ENCODE data around the gene PIP4K2C.
"Not testable (repeated sequence)": the region's sequence is repeated elsewhere in the genome, so short reads cannot be mapped to it uniquely, and the experiment has no call there.

Gene PIP4K2C

GRCh38 chr12:57640175-57641042 is 49.4 kb downstream of the PIP4K2C start:
- Histone ChIP-seq H3K36me3 (ENCODE audit: control insufficient read depth, insufficient read depth, low read length) (no peaks in the 10 kb centered on the region), H3K9me3 (ENCODE audit: control insufficient read depth, insufficient read depth, low read length) (no peaks in the 10 kb centered on the region), H3K4me3 (ENCODE audit: low read depth, low read length) (no peak overlapping the region), H3K27me3 (ENCODE audit: control insufficient read depth, insufficient read depth, low read length) (peaks cover 7% of the 10 kb centered on the region), H3K9ac (ENCODE audit: low read depth, low read length) (no peak overlapping the region), H3K4me1 (ENCODE audit: control insufficient read depth, insufficient read depth, low read length) (peaks cover 5% of the 10 kb centered on the region)

GRCh38 chr12:57641699-57642442 is 50.9 kb downstream of the PIP4K2C start:
- no peak overlapping the region for H3K4me3 ChIP-seq (ENCODE audit: low read depth, low read length)
- no peaks in the 10 kb centered on the region for H3K27me3 ChIP-seq (ENCODE audit: control insufficient read depth, insufficient read depth, low read length)
- no peak overlapping the region for H3K9ac ChIP-seq (ENCODE audit: low read depth, low read length)
- H3K9me3 ChIP-seq (ENCODE audit: control insufficient read depth, insufficient read depth, low read length): no peaks in the 10 kb centered on the region
- no peaks in the 10 kb centered on the region for H3K36me3 ChIP-seq (ENCODE audit: control insufficient read depth, insufficient read depth, low read length)
- H3K4me1 ChIP-seq (ENCODE audit: control insufficient read depth, insufficient read depth, low read length): peaks cover 5% of the 10 kb centered on the region

DNA sequence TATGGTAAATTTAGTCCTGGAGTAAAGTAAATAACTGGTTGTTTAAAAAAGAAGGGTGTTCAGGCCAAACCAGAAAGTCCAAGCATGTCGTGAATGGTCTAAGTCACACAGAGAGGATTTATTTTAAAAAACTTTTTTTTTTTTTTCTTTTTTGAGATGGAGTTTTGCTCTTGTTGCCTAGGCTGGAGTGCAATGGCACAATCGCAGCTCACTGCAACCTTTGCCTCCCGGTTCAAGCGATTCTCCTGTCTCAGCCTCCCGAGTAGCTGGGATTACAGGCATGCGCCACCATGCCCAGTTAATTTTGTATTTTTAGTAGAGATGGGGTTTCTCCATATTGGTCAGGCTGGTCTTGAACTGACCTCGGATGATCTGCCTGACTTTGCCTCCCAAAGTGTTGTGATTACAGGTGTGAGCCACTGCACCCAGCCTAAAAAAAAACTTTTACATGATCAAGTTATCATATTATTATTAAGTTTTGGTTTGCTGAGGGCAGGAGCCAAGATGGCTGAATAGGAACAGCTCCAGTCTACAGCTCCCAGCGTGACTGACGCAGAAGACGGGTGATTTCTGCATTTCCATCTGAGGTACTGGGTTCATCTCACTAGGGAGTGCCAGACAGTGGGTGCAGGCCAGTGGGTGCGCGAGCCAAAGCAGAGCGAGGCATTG is 55.1 kb downstream of the PIP4K2C start:
- not testable (repeated sequence) for H3K9ac ChIP-seq (ENCODE audit: low read depth, low read length); H3K27me3 ChIP-seq (ENCODE audit: control insufficient read depth, insufficient read depth, low read length); H3K4me3 ChIP-seq (ENCODE audit: low read depth, low read length); H3K4me1 ChIP-seq (ENCODE audit: control insufficient read depth, insufficient read depth, low read length); H3K9me3 ChIP-seq (ENCODE audit: control insufficient read depth, insufficient read depth, low read length); H3K36me3 ChIP-seq (ENCODE audit: control insufficient read depth, insufficient read depth, low read length)

DNA sequence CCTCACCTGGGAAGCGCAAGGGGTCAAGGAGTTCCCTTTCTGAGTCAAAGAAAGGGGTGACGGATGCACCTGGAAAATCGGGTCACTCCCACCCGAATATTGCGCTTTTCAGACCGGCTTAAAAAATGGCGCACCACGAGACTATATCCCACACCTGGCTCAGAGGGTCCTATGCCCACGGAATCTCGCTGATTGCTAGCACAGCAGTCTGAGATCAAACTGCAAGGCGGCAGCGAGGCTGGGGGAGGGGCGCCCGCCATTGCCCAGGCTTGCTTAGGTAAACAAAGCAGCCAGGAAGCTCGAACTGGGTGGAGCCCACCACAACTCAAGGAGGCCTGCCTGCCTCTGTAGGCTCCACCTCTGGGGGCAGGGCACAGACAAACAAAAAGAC is 55.7 kb downstream of the PIP4K2C start:
- H3K9me3 ChIP-seq (ENCODE audit: control insufficient read depth, insufficient read depth, low read length); H3K36me3 ChIP-seq (ENCODE audit: control insufficient read depth, insufficient read depth, low read length); H3K27me3 ChIP-seq (ENCODE audit: control insufficient read depth, insufficient read depth, low read length); H3K9ac ChIP-seq (ENCODE audit: low read depth, low read length); H3K4me3 ChIP-seq (ENCODE audit: low read depth, low read length); H3K4me1 ChIP-seq (ENCODE audit: control insufficient read depth, insufficient read depth, low read length): not testable (repeated sequence)
